Measurements from ENCODE around the gene PYDC2. TPM values are rescaled to one million over a fixed set of nuclear protein-coding genes. Genes with fewer than 3 reads are reported as not detected.
A peak's percentile ranks its signal among the peaks of the same experiment; 100 is the strongest.
"Not testable (repeated sequence)": the region's sequence is repeated elsewhere in the genome, so short reads cannot be mapped to it uniquely, and the experiment has no call there.

Gene PYDC2
- total RNA-seq, 1 experiment from 2014 or later = not detected

GRCh38 chr3:191470545-191470944 is 9.6 kb downstream of the PYDC2 start:
- intact Hi-C loops (cut with micrococcal nuclease; ENCODE audit: unreplicated experiment) = no loop called here
- Histone ChIP-seq H3K27me3 (ENCODE audit: insufficient read depth, low read depth) (no peaks in the 10 kb centered on the region), H3K79me2 (ENCODE audit: low read depth) (no peaks in the 10 kb centered on the region), H3K4me2 (no peak overlapping the region), H4K20me1 (ENCODE audit: insufficient read depth) (no peaks in the 10 kb centered on the region), H3K9me2 (ENCODE audit: insufficient read depth) (0 out of 2 replicates have a peak, but pooled peaks cover 3% of the 10 kb centered on the region), H3K4me3 (no peak overlapping the region), H2AFZ (no peak overlapping the region), H3F3A (ENCODE audit: insufficient read depth, low read depth) (no peaks in the 10 kb centered on the region), H3K9me3 (ENCODE audit: insufficient read depth, low read depth) (no peaks in the 10 kb centered on the region; the same call in 1 of the 2 replicates), H3K36me3 (ENCODE audit: low read depth) (no peaks in the 10 kb centered on the region), H3K4me1 (replicated peaks; ENCODE audit: insufficient read depth) (no peaks in the 10 kb centered on the region), H3K27ac (no peak overlapping the region)
- DNase-seq = no peak
- TF ChIP-seq, protein P1, sequence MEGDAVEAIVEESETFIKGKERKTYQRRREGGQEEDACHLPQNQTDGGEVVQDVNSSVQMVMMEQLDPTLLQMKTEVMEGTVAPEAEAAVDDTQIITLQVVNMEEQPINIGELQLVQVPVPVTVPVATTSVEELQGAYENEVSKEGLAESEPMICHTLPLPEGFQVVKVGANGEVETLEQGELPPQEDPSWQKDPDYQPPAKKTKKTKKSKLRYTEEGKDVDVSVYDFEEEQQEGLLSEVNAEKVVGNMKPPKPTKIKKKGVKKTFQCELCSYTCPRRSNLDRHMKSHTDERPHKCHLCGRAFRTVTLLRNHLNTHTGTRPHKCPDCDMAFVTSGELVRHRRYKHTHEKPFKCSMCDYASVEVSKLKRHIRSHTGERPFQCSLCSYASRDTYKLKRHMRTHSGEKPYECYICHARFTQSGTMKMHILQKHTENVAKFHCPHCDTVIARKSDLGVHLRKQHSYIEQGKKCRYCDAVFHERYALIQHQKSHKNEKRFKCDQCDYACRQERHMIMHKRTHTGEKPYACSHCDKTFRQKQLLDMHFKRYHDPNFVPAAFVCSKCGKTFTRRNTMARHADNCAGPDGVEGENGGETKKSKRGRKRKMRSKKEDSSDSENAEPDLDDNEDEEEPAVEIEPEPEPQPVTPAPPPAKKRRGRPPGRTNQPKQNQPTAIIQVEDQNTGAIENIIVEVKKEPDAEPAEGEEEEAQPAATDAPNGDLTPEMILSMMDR (conservative IDR thresholded peaks at IDR 0.05) = no peak
- no peak for TF ChIP-seq EZH2 (IDR thresholded peaks at IDR 0.05; ENCODE audit: low read depth)
- CTCF ChIA-PET = no interaction called here
- BruUV-seq (replicated peaks) = no TSS peak
- POLR2A ChIA-PET (ENCODE audit: unreplicated experiment) = no interaction called here

DNA sequence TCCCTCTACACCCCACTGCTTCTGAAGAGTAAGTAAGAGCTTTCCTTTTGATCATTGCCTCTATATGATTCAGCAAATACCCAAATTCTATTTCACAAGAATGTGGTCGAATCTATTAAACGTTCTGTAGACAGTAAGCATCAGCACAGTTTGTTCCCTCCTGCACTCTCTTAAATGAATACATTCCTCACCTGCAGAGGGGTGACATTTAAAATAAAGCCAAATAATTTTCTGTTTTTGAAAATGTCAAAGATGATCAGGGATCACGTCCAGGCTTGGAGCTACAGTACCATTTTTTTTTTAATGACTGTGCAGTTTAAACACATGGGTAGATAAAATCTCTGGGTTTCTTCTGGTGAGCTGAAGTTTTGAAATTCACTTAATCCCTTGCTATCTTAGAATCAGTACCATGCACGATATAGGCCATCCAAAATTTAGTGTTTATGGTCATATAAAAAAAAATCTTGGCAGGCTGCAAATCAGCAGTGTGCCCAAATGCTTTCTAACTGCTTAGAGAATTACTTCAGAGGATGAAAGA is 12.8 kb downstream of the PYDC2 start:
- no peak overlapping the region for H3K4me3 ChIP-seq
- POLR2A ChIA-PET (ENCODE audit: unreplicated experiment) = interaction anchor here (0.6 to 0.7 kb wide), 2 partner anchors 50 to 1087 kb away, joined by 3 to 4 read pairs; no protein-coding TSS in a partner anchor
- no peak for TF ChIP-seq EZH2 (IDR thresholded peaks at IDR 0.05; ENCODE audit: low read depth)
- TF ChIP-seq, protein P1 (conservative IDR thresholded peaks at IDR 0.05) = no peak

GRCh38 chr3:191476066-191476772 is 15.3 kb downstream of the PYDC2 start:
- Histone ChIP-seq H3K4me3 (no peak overlapping the region), H2AFZ (peak overlapping the region; percentile 30; the same call in 1 of the 2 replicates), H4K20me1 (ENCODE audit: insufficient read depth) (no peaks in the 10 kb centered on the region), H3K27ac (no peak overlapping the region), H3K9me2 (ENCODE audit: insufficient read depth) (0 out of 2 replicates have a peak, but pooled peaks cover 3% of the 10 kb centered on the region), H3F3A (ENCODE audit: insufficient read depth, low read depth) (no peaks in the 10 kb centered on the region), H3K79me2 (ENCODE audit: low read depth) (no peaks in the 10 kb centered on the region), H3K9me3 (ENCODE audit: insufficient read depth, low read depth) (no peaks in the 10 kb centered on the region), H3K4me1 (replicated peaks; ENCODE audit: insufficient read depth) (peaks cover 4% of the 10 kb centered on the region; the same call in 1 of the 2 replicates), H3K4me2 (no peak overlapping the region), H3K27me3 (ENCODE audit: insufficient read depth, low read depth) (no peaks in the 10 kb centered on the region), H3K36me3 (ENCODE audit: low read depth) (no peaks in the 10 kb centered on the region)
- CTCF ChIA-PET = no interaction called here
- POLR2A ChIA-PET (ENCODE audit: unreplicated experiment) = no interaction called here
- intact Hi-C loops (cut with micrococcal nuclease; ENCODE audit: unreplicated experiment) = loop anchor here (2.0 kb wide), 1 partner anchor 31 kb away; no protein-coding TSS in a partner anchor
- DNase-seq = peak in 1 of 2 experiments; percentile 58
- no TSS peak for BruUV-seq (replicated peaks)
- TF ChIP-seq EZH2 (IDR thresholded peaks at IDR 0.05; ENCODE audit: low read depth) = no peak
- TF ChIP-seq, protein P1 (conservative IDR thresholded peaks at IDR 0.05) = no peak

More for the DNA sequence above, 12.8 kb downstream of the PYDC2 start:
- H3K4me2 ChIP-seq = 0 out of 2 replicates have a peak overlapping the region, but pooled peaks have one; percentile 0
- H4K20me1 ChIP-seq (ENCODE audit: insufficient read depth) = no peaks in the 10 kb centered on the region
- no peaks in the 10 kb centered on the region for H3K36me3 ChIP-seq (ENCODE audit: low read depth)
- H3F3A ChIP-seq (ENCODE audit: insufficient read depth, low read depth) = no peaks in the 10 kb centered on the region
- BruUV-seq (replicated peaks) = no TSS peak
- peak in 1 of 2 experiments; percentile 40 for DNase-seq
- intact Hi-C loops (cut with micrococcal nuclease; ENCODE audit: unreplicated experiment) = no loop called here
- 0 out of 2 replicates have a peak, but pooled peaks cover 3% of the 10 kb centered on the region for H3K9me2 ChIP-seq (ENCODE audit: insufficient read depth)
- H3K27ac ChIP-seq = no peak overlapping the region
- no peaks in the 10 kb centered on the region for H3K27me3 ChIP-seq (ENCODE audit: insufficient read depth, low read depth)
- peaks cover 4% of the 10 kb centered on the region; the same call in 1 of the 2 replicates for H3K4me1 ChIP-seq (replicated peaks; ENCODE audit: insufficient read depth)
- H3K79me2 ChIP-seq (ENCODE audit: low read depth) = no peaks in the 10 kb centered on the region
- CTCF ChIA-PET = no interaction called here
- no peaks in the 10 kb centered on the region for H3K9me3 ChIP-seq (ENCODE audit: insufficient read depth, low read depth)
- H2AFZ ChIP-seq = no peak overlapping the region

DNA sequence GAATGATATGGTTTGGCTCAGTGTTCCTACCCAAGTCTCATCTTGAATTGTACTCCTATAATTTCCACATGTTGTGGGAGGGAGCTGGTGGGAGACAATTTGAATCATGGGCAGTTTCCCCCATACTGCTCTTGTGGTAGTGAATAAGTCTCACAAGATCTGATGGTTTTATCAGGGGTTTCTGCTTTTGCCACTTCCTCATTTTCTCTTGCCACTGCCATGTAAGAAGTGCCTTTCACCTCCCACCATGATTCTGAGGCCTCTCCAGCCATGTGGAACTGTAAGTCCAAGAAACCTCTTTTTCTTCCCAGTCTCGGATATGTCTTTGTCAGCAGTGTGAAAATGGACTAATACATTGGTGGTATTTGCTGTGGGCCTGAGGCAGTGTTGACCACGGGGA is 23.0 kb downstream of the PYDC2 start:
- BruUV-seq (replicated peaks); POLR2A ChIA-PET (ENCODE audit: unreplicated experiment); DNase-seq; H3K9me3 ChIP-seq (ENCODE audit: insufficient read depth, low read depth); H3F3A ChIP-seq (ENCODE audit: insufficient read depth, low read depth); H3K4me3 ChIP-seq; H3K36me3 ChIP-seq (ENCODE audit: low read depth); H3K79me2 ChIP-seq (ENCODE audit: low read depth); H4K20me1 ChIP-seq (ENCODE audit: insufficient read depth); intact Hi-C loops (cut with micrococcal nuclease; ENCODE audit: unreplicated experiment); H3K27me3 ChIP-seq (ENCODE audit: insufficient read depth, low read depth); H3K4me2 ChIP-seq; CTCF ChIA-PET; H3K9me2 ChIP-seq (ENCODE audit: insufficient read depth): not testable (repeated sequence)
- Histone ChIP-seq H2AFZ (peak overlapping the region; percentile 49; the same call in 1 of the 2 replicates), H3K27ac (peak overlapping the region; percentile 58), H3K4me1 (replicated peaks; ENCODE audit: insufficient read depth) (peaks cover 15% of the 10 kb centered on the region)
